LoVo (cell line): ENCODE data around the gene PC.

Experiments
- DNase-seq: peaks from one replicate; pipeline ENCODE4 v3.0.0-alpha.2; 2016; ENCODE audit warnings: low spot score

The PC gene

DNA sequence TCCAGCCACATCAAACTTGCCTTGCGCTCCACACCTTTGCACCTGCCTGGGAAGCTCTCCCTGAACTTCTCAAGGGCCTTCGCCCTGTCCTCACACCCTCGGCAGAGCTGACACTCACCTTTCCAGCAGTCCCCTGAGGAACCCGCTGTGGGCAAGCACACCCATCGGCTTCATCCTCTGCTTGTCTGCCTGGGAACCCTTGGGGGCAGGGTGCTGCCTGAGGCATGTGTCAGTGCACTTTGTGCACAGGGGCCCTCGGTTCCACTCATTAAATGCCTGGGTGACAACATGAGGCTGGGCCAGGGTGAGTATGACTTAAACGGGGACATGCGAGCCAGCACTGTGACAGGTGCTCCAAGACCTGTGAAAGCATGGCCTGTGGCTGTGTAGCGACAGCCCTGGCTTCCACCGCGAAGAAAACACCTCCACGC lies 103.9 kb downstream of the PC start:
- no peak for DNase-seq

DNA sequence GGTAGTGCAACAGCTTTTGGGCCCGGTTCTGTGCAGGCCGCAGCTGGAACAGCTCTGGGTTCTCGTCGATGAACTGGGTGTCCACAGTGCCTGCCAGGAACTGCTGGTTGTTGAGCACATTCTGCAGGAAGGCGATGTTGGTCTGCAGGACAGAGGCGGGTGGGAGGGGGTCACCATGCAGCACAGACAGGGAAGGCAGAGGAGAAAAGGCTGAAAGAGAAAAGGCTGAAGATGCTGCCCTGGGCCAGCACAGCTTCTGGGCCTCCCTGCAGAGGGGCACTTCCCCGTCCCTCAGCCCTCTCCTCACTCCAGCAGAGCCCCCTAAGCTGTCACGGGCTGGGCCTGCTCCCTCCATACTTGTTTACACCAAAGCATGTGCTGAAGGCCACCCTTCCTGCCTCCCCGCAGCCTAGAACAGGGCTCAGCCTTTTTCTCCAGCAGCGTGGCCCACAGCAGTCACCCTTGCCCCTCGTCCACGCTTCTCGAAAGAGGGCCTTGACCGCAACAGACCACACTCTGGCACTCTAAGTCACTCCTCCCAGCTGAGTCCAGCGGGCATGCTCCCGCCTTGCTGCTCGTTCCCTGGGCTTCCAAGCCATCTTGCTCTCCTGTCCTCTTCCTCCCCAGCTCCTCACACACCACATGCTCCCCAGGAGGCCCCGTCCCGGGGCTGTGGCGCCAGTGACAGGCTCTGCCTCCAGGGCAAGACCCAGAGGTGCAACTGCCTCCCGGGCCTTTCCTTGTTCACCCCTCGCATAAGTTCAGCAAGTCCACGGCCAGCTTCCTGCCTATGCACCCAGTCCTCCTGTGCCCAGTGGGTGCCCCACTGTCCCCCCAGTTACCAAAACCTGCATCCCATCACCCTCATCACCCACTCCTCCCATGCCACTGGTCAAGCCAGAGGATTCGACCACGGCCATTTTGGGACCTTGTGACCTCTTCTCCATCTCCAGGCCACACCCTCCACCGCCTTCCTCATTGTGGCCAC lies 104.6 kb downstream of the PC start:
- no peak for DNase-seq

DNA sequence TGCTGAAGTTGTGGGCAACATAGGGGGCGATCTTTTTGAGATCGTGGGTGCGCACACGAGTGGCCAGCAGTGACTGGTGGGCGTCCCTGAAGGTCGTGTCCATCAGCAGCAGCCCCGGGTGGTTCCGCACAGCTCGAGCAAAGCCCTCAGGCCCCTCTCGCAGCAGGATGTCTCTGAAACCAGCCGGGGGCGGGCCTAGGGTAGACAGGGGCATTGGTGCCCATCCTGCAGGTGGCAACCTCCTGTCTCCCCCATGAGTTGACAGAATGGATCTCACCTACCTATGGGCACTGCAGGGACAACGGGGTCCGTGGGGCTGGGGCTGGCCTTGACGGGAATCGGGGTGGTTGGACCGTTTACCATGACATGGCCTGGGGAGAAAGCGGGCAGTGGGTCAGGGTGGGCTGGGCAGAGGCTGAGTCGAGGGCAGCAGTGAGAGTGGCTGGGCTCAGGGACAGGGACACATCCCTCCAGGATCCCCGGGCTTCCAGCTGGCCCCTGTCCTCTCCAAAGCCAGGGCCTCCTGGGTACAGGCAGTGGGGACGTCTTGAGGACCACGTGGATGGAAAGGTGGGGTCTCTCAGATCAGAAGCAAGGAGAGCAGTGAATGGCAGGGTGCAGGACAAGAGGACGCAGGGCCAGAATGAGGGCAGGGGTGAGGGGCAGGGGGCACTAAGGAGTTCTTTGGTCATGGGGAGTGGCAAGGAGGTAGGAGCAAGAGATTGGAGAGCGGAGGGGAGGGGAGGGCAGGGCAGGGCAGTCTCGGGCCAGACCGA lies 105.5 kb downstream of the PC start:
- DNase-seq, result no peak

DNA sequence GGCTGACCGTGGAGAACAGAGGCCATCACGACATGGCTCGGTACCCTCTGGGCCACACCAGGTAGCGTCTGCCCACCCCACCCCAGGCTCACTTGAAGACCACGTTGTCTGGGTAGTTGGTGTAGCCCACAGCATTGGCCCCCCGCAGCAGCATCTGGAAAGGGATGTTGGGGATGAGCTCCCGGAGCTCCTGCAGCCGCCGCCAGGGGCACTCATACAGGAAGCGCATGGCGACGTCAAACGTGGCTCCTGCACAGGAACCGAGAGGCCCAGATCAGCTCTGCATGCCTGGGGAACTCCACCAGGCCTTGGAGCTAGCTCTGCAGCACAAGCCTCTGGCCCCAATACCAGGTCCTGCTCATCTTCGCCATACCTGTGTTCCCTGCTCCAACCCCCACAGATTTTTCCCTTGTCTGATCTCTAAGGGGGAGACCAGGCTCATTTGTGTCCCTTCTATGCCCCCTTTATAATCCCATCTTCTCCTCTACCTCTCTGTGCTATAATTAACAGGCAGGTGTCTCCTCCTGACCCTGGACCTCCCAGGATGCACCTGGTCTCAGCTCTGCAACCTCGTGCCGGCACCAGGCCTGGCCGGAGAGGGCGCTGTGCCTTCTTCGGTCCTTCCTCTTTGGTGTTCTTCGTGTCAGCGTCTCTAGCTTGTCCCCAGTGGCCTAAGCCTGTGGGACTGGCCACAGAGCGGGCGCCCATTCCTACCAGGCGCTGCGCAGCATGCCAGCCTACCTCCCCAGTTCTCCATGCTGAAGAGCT lies 106.3 kb downstream of the PC start:
- DNase-seq, result no peak

DNA sequence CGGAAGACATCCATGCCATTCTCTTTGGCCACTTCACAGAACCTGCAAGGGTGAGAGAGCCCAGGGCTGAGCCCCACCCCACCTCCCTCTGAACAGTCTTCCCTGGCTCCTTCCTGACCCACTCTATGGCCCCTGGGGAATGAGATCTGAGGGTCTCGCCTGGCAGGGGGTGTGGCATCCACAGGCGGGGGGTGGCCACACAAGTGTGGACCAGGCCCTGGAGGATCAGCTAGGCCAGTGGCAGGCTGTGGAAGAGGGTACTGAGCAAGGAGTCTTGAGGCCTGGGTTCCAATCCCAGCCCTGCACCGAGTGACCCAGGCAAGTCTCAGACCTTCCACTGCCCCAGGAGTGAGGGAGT lies 107.0 kb downstream of the PC start:
- DNase-seq, result no peak

DNA sequence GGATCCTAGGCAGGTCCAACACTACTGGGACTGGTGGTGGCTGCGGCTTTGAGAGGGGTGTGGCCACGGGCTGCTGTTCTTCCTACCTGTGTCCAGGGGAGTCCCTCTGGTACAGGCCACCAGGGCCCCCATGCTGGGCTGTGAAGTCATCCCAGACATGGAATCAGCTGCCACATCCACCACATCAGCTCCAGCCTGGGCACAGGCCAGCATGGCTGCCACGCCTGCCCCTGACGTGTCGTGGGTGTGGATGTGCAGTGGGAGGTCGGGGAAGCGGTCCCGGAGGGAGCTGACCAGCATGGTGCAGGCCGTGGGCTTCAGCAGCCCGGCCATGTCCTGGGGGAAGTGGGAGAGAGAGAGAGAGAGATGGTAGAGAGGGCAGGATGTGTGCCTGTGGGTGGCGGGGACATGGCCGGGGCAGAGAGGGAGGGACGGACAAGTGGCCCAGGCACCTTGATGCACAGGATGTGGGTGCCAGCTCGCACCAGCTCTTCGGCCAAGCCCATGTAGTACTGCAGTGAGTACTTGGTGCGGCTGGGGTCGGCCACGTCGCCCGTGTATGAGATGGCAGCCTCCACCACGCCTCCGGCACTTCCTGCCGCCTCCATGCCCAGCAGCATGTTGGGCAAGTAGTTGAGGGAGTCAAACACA lies 107.5 kb downstream of the PC start:
- DNase-seq, result no peak

DNA sequence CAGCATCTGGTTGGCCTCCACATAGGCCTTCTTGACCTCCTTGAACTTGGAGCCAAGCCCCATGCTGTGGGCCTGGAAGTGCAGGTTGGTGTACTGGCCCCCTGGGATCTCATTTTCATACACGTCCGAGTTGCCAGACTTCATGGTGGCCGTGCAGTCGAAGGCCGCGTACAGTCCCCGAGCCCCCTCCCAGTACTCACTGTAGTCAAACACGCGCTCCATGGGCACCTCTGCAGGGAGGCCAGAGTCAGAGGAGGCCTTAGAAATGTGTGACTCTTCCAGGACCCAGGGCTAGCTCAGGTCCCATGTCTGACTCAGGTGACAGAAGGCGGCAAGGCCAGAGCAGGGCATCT lies 108.0 kb downstream of the PC start:
- DNase-seq, result no peak

DNA sequence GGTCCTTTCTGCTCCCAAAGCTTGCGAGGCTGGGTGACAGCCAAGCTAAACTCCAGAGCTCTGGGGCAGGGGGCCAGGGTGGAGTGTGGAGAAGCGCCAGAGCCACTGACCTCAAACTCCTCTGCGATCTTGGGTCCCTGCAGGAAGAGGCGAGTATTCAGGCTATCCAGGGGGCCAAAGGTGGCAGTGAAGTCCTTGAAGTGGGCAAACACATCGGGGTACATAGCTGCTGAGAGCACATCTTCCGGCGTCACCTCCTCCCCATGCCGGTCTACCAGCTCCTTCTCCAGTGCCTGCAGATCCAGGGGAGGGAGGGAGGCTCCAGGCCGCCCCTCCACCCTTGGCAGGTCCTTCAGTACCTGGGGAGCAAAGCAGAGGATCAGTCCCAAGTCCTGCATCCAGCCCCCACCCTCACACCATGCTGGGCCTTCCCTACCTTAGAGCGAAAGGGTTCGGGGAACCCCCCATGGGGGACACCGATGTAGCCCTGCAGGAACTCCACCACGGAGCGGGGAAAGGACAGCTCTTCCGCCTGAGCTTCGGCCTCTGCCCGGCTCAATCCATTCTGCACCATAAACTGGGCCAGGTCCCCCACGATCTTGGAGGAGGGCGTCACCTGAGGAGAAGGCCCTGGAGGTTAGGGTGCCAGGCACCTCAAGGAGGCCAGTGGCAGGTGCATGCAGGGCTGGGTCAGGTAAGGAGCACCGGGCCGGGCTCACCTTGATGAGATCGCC lies 108.5 kb downstream of the PC start:
- no peak for DNase-seq

DNA sequence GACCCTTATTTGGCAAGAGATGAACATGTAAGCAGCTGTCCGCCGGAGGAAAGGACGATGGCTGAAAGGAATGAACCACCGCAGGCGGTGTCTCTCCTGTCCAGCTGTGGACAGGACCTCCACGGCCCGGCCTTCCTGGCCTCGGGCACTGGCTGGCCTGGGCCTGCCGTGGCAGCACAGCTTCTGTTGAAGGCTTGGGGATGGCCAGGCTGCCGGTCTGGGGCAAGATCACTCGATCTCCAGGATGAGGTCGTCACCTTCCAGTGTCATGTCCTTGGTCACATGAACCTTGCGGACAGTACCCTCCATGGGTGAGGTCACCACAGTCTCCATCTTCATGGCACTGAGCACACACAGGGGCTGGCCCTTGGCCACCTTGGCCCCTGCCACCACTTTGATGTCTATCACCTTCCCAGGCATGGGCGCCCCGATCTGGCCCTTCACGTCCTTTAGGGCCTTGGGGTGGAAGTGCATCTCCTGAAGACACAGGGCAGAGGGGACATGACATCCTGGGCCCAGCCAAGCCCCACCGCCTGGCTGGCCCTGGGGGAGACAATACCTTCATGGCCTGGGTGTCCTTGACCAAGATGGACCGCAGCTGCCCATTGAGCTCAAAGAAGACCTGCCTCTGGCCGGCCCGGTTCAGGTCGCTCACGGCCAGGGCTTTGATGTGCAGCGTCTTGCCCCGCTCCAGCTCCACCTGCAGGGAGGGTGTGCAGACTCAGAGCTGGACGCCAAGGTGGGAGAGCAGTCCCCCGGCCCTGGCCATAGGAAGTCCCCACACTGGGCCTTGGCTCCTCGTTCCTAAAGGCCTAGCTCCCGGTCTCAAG lies 109.3 kb downstream of the PC start:
- DNase-seq, result no peak

DNA sequence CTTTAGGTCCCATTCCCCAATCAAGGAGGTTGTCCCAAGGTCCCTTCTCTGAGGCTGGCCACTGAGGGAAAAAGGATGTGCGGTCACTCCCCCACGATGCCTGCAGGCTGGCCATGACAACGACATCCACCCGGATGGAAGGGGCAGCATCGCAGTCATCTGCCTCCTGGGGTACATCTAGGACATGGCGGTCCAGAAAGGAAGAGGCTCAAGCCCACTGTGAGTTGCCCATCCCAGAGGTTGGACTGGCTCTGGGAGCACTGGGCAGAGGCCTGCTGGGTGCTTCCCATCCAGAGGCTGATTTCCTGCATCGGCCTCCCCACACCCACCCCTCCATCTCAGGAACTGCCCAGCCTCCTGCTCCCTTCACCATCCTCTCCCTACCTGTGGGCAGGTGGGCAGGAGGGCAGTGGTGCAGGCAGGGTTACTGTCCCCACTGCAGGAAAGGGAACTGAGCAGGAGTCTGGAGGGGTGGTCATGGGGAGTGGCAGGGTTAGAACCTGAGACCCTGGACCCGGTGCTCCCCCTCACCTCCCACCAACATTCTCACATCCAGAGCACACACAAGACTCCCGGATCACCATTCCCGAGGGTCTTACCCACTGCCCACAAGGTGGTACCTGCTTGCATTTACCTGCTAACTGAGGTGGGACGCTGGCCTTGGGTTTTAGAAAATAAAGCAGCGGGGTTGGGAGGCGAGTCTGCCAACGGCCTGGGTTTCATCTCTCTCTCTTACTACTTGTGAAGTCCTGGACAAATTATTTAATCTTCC lies 110.5 kb downstream of the PC start:
- no peak for DNase-seq

DNA sequence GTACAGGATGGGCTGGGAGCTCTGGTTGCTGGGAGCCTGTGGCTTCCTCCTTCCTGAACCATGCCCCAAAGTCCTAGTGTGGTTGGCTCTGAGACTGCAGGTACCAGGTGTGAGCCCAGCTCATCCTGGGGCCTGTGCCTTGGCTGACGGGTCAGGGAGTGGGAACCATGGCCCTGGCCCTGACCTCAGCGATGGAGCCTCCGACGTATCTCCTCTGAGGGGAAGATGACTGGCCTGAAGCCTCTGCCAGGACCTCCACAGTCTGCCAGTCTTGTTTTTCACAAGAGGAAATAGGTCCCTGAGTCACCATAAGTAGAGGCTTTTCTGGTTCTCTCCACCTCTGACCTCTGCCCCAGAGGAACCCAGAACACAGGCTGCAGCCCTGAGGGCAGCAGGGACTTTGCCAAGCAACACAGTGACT lies 111.5 kb downstream of the PC start:
- no peak for DNase-seq

DNA sequence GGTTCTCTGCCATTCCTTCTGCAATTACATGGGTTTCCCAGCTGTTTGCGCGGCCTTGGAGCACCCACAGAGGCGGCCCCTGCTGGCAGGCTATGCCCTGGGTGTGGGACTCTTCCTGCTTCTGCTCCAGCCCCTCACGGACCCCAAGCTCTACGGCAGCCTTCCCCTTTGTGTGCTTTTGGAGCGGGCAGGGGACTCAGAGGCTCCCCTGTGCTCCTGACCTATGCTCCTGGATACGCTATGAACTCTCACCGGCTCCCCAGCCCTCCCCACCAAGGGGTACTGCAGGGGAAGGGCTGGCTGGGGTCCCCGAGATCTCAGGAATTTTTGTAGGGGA lies 112.3 kb downstream of the PC start:
- DNase-seq, result no peak

DNA sequence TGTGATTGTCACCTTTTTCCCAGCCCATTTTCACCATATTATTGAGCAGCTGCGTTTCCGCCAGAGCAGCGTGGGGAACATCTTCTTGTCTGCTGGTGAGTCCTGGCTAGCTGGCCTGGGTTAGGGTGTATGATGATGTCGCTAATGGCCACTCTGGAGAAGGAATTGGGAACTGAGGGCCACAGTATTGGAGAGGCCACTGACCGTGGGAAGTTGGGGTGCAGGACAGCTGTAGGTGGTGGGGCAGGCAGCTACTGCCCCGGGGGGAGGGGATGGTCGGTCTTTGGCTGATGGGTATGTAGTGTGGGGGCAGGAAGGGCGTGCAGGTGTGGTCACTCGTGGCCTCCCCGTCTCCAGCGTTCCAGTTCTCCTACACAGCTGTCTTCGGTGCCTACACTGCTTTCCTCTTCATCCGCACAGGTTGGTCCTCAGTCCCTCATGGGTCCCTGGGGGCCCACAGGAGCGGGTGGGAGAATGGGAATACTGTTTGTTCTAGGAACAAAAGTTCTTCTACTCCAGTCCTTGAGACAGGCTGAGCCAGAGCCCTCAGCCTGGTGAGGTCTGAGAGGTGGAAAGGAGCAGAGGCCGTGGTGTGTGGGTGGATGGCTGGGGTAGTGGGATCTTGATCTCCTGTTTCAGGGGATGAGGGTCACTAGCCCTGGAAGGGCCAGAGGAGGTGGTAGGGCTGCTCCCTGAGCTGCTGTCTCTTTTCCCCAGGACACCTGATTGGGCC lies 112.9 kb downstream of the PC start:
- DNase-seq, result no peak

DNA sequence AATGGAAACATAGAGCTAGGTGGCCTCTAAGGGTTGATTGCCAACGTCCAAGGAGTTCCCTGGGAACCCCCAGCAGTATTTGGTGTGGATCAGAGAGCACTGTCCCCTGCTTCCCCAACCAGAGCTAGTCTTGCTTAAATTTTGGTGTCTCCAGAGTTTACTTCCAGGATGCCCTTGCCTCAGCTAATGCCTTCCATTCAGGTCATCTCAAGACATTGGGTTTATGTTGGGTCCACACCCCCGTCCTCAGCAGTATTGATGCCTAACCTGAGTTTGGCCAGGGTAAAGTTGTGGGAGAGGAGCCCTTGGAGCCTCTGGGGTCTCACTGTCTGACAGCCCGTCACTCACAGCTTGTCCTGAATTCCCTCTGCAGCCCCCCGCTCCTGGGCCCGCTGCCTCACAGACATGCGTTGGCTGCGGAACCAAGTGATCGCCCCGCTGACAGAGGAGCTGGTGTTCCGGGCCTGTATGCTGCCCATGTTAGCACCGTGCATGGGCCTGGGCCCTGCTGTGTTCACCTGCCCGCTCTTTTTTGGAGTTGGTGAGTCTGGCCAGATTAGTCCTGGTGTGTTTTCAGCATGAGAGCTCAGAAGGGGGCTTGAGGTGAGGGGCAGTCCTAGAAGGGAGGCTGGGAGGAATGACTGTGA lies 113.6 kb downstream of the PC start:
- no peak for DNase-seq

DNA sequence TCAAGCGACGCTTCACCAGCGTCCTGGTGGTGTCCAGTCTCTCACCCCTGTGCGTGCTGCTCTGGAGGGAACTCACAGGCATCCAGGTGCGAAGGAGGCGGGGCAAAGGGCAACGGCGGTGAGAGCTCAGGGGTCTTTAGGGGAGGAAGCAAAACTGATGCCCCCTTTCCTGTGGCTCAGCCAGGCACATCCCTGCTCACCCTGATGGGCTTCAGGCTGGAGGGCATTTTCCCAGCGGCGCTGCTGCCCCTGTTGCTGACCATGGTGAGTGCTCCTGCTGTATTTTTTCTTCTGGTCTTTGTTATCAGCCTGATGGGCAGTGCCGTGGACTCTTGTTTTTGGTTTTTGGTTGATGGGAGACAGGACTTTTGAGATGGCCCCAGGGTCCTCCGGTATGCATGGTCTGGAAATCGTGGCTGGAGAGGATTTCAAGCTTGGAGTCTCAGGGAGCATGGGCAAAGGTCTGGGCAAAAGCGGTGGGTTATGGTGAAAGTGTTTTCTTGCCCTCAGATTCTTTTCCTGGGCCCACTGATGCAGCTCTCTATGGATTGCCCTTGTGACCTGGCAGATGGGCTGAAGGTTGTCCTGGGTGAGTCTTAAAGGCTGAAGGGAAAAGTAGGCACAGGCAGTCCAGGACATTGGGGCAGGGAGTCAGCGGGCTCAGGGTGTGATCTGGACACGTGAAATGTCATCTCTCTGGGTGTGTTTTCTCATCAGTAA lies 114.2 kb downstream of the PC start:
- DNase-seq, result no peak

DNA sequence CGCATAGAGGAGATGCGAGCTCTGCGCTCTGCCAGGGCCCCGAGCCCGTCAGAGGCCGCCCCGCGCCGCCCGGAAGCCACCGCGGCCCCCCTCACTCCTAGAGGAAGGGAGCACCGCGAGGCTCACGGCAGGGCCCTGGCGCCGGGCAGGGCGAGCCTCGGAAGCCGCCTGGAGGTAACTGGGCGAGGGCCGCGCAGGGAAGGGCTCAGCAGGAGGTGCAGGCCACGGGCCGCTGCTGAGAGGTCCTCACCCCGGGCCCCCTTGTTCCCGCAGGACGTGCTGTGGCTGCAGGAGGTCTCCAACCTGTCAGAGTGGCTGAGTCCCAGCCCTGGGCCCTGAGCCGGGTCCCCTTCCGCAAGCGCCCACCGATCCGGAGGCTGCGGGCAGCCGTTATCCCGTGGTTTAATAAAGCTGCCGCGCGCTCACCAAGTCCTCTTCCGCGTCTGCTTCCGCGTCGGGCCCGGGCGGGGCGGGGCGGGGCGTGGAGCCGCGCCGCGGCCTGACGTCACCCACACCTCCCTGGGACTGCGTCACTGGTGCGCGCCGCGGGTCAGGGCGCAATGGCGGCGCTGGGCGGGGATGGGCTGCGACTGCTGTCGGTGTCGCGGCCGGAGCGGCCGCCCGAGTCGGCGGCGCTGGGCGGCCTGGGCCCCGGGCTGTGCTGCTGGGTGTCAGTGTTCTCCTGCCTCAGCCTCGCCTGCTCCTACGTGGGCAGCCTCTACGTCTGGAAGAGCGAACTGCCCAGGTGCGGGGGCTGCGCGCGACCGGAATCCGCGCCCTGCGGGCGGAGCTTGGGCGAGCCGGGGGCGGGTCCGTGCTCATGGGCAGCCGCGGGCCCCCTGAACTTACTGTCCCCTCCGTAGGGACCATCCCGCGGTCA lies 115.0 kb downstream of the PC start, which contains the start of gene RCE1:
Gene RCE1 (plus strand): TSS at position 546 of the 880 bp plus-strand sequence. CDS start 15 bp downstream, at position 561.
- DNase-seq, result peak; percentile 92

DNA sequence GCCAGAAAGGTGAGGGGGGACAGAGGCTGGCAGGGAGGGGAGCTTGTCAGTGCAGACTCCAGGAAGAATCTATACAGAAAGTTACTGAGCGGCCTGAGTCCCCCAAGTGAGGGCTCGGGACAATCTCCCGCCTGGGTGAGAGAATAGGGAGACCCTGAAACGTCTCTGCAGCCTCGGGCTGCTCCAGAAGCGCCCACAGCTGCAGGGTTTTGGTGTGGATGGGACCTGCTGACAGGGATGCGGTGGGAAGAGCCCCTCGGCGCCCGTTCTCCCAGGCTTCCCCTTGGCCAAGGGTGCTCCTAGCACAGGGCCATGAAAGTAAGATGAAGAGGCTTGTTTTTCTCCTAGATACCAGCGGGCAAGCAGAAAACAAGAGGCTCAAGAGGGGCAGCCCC lies 115.7 kb downstream of the PC start:
- no peak for DNase-seq
